ENCODE results near the gene INSRR.

GRCh38 chr1:156905651-156906050 lies 46.7 kb upstream of the INSRR start:
- TF ChIP-seq CTCF (IDR thresholded peaks at IDR 0.05) = no peak
- no peak for TF ChIP-seq POLR2A (IDR thresholded peaks at IDR 0.05)

All from thyroid gland (tissue), 4 donors.